Activated B cell treated with CpG ODN at 0.5 μM for 24 hours (primary cell): ENCODE data around the gene H2AZ2. TPM values are rescaled to one million over a fixed set of nuclear protein-coding genes. Genes with fewer than 3 reads are reported as not detected.

Experiments used
- ATAC-seq: fragments of 200-7000 bp; cut with Tn5 transposase; one replicate; pipeline ENCODE4 v1.10.0; 2021; ENCODE audit warnings: low read depth, mild to moderate bottlenecking, moderate library complexity
- CTCF ChIA-PET: fragments of 350-600 bp; sonication (Branson Sonifier 250); formaldehyde crosslinking; loops from one replicate; lab custom pipeline; 2021; ENCODE audit warnings: antibody characterized with exemption; lab: Charles Lee
- POLR2A ChIA-PET: fragments of 350-600 bp; sonication (Branson Sonifier 250); formaldehyde crosslinking; loops from one replicate; lab custom pipeline; 2021; ENCODE audit warnings: antibody characterized with exemption; lab: Charles Lee
- DNase-seq: peaks from one replicate; pipeline ENCODE4 v3.0.0; 2022
- H3K27ac Mint-ChIP-seq: one replicate; pipeline ENCODE4 v1.8.0; 2020; ENCODE audit warnings: mixed read lengths
- H3K27me3 Mint-ChIP-seq: one replicate; pipeline ENCODE4 v1.8.0; 2021; ENCODE audit warnings: mixed read lengths
- H3K36me3 Mint-ChIP-seq: one replicate; pipeline ENCODE4 v1.8.0; 2021; ENCODE audit warnings: low read depth, mixed read lengths
- H3K4me1 Mint-ChIP-seq: one replicate; pipeline ENCODE4 v1.8.0; 2021; ENCODE audit warnings: mixed read lengths
- H3K4me3 Mint-ChIP-seq: one replicate; pipeline ENCODE4 v1.8.0; 2020; ENCODE audit warnings: mild to moderate bottlenecking, mixed read lengths
- H3K9me3 Mint-ChIP-seq: one replicate; pipeline ENCODE4 v1.8.0; 2020; ENCODE audit warnings: mixed read lengths
- CTCF ChIP-seq: fragments of 200-600 bp; IDR thresholded peaks from one replicate; pipeline ENCODE4 v1.8.0; 2022; ENCODE audit warnings: antibody characterized with exemption, mild to moderate bottlenecking
- intact Hi-C: fragments of 100-400 bp; cut with micrococcal nuclease; formaldehyde crosslinking; loops from one replicate; pipeline ENCODE4 v1.15.1; 2024
- total RNA-seq: library from RNA; stranded (reverse); gene quantifications from 2 replicates; pipeline ENCODE4 v1.2.3, GENCODE V29; 2022

H2AZ2 gene
- total RNA-seq, 1 donor from 2014 or later: 111 TPM

DNA sequence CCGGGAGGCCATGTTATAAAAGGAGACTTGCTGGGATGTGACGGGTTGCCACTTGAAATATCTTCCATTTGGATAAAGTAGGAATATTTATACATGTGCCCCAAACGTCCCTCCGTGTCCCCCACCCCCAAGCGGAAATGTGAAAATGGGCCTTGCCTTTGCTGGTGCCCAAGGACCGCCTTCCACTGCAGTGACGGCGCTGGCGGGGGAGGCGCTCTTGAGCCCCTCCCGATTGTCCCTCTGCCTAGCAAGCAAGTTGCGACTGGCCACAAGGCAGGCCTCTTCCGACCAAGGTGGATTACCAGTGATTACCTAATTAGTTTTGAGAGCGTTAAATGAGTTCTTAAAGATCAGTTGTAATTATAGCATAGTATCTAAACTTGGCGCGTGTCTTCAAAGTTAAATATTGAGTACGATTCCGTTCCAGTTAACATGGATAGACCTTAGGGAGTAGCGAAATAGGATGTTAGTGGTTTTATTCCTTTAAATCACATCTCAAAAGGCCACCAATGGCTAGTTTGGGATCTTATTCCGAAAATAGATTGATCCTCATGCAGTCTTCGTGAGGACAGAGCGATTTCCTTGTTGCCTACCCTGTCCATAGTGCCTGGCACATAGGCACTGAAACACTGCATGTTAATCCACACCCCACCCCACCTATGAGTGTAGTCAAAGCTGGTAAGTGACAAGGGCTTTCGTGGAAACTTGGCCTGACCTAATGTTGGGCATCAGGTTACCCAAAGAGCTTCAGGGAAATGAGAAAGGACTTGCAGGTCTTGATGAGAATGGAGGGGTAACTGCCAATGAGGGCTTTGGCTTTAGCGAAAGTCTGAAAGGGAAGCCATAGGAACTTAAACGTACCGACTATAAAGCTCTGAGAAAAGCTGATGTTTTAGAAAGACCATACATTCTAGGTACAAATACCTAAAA is 50.3 kb downstream of the H2AZ2 start:
- DNase-seq: peak; percentile 70
- TF ChIP-seq CTCF: no peak
- Mint-ChIP-seq H3K27ac (peak overlapping the region; percentile 96), H3K4me3 (peak overlapping the region; percentile 97), H3K36me3 (peaks cover 54% of the 10 kb centered on the region), H3K9me3 (no peaks in the 10 kb centered on the region), H3K27me3 (no peaks in the 10 kb centered on the region), H3K4me1 (peaks cover 38% of the 10 kb centered on the region)
- POLR2A ChIA-PET: interaction anchor here (0.6 to 5.4 kb wide), 32 partner anchors 11 to 230 kb away, joined by 3 to 77 read pairs (median 4); partner anchors contain the start of genes DDX56, H2AZ2, MYO1G and OGDH
- intact Hi-C loops: loop anchor here (1.0 to 2.0 kb wide), 7 partner anchors 49 to 313 kb away; partner anchors contain the start of genes TBRG4 and ZMIZ2
- CTCF ChIA-PET: interaction anchor here (0.6 to 2.7 kb wide), 10 partner anchors 13 to 191 kb away, joined by 3 to 13 read pairs (median 3); partner anchors contain the start of genes H2AZ2 and OGDH
- ATAC-seq: peak; percentile 56

- DNase-seq (peak; percentile 96), ATAC-seq (peak; percentile 86)
- peak within 1 kb of the TSS; percentile 96 for H3K27ac Mint-ChIP-seq
- ChIA-PET POLR2A (interaction anchor here (0.6 to 5.4 kb wide), 26 partner anchors 10 to 223 kb away, joined by 3 to 77 read pairs (median 4); partner anchors contain the start of genes DDX56, H2AZ2, MYO1G and OGDH), CTCF (interaction anchor here (0.6 to 2.7 kb wide), 3 partner anchors 51 to 190 kb away, joined by 4 to 13 read pairs (median 4); partner anchors contain the start of genes H2AZ2 and OGDH)
- H3K27me3 Mint-ChIP-seq: no peaks in the 10 kb centered on the region
- peaks cover 45% of the 10 kb centered on the region for H3K36me3 Mint-ChIP-seq
- no peak for TF ChIP-seq CTCF
- H3K9me3 Mint-ChIP-seq: no peaks in the 10 kb centered on the region
- intact Hi-C loops: loop anchor here (1.0 to 2.0 kb wide), 14 partner anchors 28 to 314 kb away; partner anchors contain the start of genes H2AZ2, NUDCD3, OGDH and TBRG4
- peak within 1 kb of the TSS; percentile 97 for H3K4me3 Mint-ChIP-seq
- peaks cover 37% of the 10 kb centered on the region for H3K4me1 Mint-ChIP-seq
These were observed 51.2 kb downstream of the H2AZ2 start, which contains the start of gene PPIA for GRCh38 chr7:44796504-44797328. Gene PPIA (plus strand): TSS chr7:44796681. CDS start chr7:44796725, 44 bp downstream.

GRCh38 chr7:44796034-44796503 is 51.8 kb downstream of the H2AZ2 start:
- Mint-ChIP-seq H3K4me3 (peak overlapping the region; percentile 97), H3K36me3 (peaks cover 39% of the 10 kb centered on the region), H3K9me3 (no peaks in the 10 kb centered on the region), H3K27ac (peak overlapping the region; percentile 96), H3K4me1 (peaks cover 32% of the 10 kb centered on the region), H3K27me3 (no peaks in the 10 kb centered on the region)
- ATAC-seq: peak; percentile 4
- TF ChIP-seq CTCF: no peak
- DNase-seq: no peak
- POLR2A ChIA-PET: interaction anchor here (1.3 to 5.4 kb wide), 6 partner anchors 47 to 208 kb away, joined by 4 to 77 read pairs (median 10); partner anchors contain the start of genes H2AZ2, MYO1G and ZMIZ2
- CTCF ChIA-PET: no interaction called here
- intact Hi-C loops: loop anchor here (1.0 to 2.0 kb wide), 12 partner anchors 28 to 315 kb away; partner anchors contain the start of genes H2AZ2, NUDCD3, OGDH and TBRG4

DNA sequence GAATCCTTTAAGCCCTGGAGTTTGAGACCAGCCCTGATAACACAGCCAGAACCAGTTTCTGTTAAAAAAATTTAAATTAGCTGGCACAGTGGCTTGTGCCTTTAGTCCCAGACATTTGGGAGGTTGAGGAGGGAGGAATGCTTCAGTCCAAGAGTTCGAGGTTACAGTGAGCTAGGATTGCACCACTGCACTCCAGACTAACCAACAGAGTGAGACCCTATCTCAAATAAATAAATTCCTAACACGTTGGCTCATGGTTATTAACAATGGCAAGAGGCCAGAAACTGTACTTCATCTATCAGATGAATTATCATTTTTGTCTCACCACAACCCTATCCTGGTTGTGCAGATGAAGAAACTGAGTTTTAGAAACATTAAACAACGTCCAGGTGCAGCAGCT is 53.6 kb downstream of the H2AZ2 start:
- H3K4me1 Mint-ChIP-seq: peaks cover 22% of the 10 kb centered on the region
- ChIA-PET POLR2A (interaction anchor here (1.3 to 5.4 kb wide), 3 partner anchors 26 to 221 kb away, joined by 5 to 77 read pairs (median 6); partner anchors contain the start of genes DDX56 and ZMIZ2), CTCF (no interaction called here)
- H3K36me3 Mint-ChIP-seq: peaks cover 21% of the 10 kb centered on the region
- H3K27me3 Mint-ChIP-seq: no peaks in the 10 kb centered on the region
- no peak overlapping the region for H3K4me3 Mint-ChIP-seq
- TF ChIP-seq CTCF: no peak
- H3K9me3 Mint-ChIP-seq: no peaks in the 10 kb centered on the region
- H3K27ac Mint-ChIP-seq: no peak overlapping the region
- intact Hi-C loops: no loop called here
- no peak for DNase-seq
- no peak for ATAC-seq
